NCI-H1105 (cell line): ENCODE results near the gene PNLIPRP3.

Source experiments
- DNase-seq: peaks from one replicate; lab custom pipeline; 2025; lab: John Stamatoyannopoulos, UW

Gene PNLIPRP3

DNA sequence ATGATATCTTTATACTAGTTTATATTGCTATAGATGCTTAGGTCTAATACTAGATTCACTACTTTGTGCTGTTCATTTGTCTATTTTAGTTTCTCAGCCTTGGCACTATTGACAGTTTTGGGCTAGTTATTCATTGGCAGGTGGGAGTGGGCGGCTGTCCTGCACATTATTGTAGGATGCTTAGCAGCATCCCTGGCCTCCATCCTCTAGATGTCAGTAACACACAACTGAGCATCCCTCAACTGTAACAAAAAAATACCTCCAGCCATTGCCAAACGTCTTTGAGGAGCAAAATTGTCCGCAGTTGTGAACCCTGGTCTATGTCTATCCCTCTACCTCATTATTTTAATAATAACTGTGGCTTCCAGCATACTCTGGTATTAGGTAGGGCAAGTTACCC lies 83.7 kb downstream of the PNLIPRP3 start:
- no peak for DNase-seq

DNA sequence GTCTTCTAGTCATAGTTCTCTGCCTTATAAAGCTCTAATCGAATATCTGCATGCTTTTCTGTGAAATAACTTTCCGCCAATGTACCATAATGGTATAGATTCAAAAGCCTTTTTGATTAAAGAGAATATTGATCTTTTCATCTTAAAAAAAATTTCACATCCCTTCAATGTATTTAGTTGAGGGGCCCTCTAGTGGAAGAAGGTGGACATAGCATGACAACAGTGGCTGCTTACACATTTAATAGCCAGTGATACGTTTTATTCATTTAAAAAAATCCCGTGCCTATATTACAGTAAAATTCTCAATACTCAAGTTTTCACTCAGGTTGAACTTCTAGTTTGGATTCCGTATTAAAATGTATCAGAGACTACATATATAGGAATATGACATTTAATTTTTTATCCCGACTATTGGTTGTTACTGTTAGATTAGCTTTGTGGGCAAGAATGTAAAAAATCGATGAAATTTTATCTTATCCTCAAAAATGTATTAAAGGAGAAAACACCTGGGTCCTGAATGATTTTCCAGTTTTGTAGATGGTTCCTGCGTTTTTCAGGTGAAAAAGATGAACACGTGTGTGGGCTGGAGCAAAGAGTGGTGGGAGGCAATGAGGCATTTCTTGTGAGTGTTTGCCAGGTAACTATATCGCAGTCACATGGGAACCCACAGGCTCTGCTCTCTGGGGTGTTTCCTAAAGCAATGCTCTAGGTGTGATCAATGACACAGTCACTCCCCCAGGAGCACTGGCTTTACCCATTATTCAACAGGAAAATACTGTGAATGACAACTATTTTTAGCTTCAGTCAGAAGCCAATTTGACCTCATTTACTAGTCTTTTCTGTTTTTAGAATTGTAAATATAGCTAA lies 94.0 kb downstream of the PNLIPRP3 start:
- no peak for DNase-seq

DNA sequence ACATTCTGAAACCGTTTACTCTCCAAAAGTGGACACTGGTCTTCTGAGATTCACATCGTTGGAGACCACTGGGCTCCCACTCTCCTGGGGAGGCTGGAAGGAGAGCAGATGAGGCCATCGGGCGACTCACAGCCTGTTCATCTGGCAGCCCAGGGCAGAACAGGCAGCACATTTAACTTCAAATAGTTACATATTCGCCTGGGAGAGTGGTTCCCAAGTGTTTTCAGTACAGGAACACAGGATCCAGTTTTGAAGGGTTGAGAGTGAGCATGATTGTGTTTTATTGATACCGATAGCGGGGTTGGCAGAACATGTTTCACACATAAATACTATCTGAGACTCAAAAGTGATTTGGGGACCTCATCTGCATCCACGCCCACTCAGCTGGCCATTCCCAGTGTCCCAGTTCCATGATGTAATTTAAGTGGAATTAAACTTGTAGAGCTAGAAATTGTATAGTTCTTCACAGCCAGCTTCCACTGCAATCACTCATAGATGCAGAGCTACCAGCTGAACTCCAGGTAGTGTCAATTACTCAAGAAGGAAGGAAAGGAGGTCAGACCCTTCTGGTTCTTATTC lies 95.2 kb downstream of the PNLIPRP3 start:
- no peak for DNase-seq

DNA sequence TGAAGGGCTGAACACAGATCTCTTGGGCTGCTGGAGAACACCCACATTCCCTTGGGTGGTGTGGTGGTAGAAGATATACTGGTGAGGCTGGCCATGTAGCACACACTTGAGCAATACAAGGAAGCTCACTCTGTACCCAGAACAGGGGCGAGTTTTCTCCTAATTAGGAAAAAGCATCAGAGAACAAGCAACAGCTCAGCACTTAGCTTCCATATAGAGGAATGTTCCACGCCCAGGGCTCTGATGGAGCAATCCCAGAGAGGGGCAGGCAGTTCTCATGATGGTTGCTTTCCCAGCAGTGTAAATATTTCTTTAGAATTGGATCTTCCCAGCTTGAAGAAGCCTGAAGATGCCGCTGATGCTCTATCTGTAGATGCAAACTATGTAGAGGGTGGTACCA lies 97.1 kb downstream of the PNLIPRP3 start:
- DNase-seq: no peak

DNA sequence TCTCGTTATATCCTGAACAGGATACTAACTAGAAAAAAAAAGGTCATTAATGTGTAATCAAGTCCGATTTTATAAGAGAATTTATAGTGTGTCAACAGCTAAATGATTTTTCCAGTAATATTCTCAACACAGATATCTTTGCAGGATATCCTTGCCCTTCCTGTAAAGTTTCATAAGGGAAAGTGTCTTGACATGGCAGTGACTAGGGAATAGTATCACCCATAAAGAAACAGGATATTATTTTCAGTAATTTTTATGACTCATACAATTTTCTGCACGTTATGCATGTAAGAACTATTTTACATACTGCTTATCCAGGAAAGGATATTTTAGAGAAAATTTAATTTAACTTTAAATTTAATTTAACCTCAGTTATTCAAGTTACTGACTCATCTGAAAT lies 98.6 kb downstream of the PNLIPRP3 start:
- no peak for DNase-seq
